ENCODE data around the gene EDAR. TPM values are rescaled to one million over a fixed set of nuclear protein-coding genes. Genes with fewer than 3 reads are reported as not detected.

The EDAR gene
- 2.0 TPM for total RNA-seq

GRCh38 chr2:108988796-108989713 lies at the start of gene EDAR:
Gene EDAR, minus strand, starts transcription at chr2:108989220. Its CDS starts 58,206 bp downstream, at chr2:108931014.
- DNase-seq (ENCODE audit: low spot score) = peak; percentile 62

- DNase-seq (ENCODE audit: low spot score) = no peak
Measured at GRCh38 chr2:109033171-109033570, 44.2 kb upstream of the EDAR start.

DNA sequence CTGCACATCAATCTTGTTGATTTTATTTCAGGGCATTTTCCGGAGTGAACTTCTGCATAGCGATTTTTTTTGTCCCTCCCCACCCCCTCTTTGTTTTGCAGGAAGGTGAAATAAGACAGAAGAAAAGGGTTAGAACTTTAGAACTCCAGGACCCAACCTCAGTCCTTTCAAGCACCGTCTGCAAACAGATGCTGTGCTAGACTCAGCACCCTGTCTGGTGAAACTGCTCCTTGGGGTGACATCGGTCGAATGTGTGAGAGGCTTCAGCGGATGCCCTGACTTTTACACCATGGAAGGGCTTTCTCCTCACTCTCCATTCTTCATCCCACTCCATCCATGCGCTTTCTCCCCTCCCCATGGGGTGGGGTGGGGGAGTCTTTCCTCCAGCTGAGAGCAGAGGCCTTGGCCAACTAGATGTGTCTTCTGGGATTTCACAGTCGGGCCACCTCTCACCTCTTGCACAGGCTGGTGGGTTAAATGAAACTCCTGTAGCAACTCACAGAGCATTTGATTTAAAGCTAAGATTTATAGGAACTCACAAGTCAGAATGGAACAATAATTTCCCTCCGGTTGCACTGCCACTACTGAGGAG lies 43.3 kb upstream of the EDAR start:
- DNase-seq (ENCODE audit: low spot score) = no peak

DNA sequence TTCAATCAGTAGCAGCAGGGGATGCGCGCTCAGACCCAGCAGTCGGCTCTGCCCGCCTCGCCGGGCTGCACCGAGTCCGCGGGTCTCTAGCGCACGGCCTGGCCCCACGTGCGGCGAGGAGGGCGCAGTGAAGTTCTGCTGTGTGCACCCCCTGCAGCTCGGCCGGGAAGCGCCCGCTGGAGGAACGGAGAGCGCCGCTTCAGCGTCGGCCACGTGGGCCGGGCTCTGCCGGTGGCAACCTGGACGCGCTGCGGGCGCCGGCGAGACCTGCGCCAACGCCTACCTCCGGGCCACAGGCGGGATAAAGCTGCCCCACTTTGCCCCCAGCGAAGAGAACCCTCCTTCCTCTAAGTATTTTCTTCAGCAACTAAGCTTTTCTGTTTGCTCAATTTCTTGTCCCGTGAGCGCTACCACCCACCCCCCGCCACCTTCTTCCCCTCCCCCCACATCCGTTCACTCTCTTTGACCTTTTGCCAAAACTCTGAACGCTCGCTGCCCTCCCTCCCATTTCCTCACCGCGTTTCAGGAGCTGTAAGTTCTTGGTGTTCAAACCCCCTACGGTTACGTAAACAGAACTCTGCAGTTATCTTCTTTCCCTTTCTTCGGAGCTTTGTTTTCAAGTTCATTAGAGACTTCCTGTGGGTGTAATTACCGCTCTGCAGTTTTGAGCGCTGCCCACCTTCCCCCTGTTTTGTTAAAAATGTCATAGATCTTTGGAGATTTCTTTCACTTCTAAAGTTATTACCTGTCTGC lies 42.6 kb upstream of the EDAR start:
- peak; percentile 46 for DNase-seq (ENCODE audit: low spot score)

DNA sequence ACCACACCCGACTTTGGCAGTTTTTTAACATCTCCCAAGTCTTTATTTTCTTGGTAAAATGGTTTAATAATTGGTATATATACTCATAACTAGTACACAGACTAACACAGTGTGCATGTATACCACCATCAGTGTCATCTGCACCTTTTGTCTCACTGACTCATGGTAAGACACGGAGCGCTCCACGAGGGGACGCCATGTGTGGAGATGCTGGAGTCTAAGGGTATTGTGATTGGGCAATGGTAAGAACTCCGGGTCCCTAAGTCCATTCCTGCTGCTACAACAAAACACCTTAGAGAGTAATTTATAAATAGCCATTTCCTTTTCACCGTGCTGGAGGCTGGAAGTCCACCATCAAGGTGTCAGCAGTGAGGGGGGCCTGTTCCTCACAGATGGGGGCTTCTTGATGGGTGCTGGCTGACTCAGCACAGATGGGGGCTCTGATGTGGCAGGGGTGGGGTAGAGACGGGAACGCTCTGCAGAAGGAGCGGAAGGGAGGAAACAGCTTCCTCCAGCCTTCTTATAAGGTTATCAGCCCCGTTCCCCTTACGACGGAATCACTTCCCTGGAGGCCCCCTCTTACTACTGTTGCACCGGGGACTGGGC lies 42.0 kb upstream of the EDAR start:
- no peak for DNase-seq (ENCODE audit: low spot score)

- no peak for DNase-seq (ENCODE audit: low spot score)
Measured at GRCh38 chr2:109029490-109030201, 40.6 kb upstream of the EDAR start.

GRCh38 chr2:109028738-109029489 lies 39.9 kb upstream of the EDAR start:
- DNase-seq (ENCODE audit: low spot score) = no peak

DNA sequence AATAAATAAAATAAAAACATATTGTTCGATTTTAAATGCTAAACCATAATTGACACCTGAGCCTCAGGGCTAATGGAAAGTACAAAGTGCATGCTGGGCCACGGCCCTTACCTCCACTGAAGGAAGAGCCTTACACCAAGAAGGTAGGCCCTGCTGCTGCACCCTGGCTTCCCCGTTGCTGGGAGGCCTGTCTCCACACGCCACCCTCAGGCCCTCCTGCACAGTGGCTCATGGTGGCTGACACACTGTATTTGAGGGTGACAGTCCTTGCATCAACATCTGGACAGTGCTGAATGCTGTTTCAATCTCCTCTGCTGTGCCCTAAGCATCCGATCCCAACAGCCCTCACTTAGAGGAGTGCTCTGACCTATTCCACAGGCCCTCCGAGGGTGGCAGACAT lies 39.3 kb upstream of the EDAR start:
- no peak for DNase-seq (ENCODE audit: low spot score)

GRCh38 chr2:109027702-109028101 lies 38.7 kb upstream of the EDAR start:
- DNase-seq (ENCODE audit: low spot score) = no peak

DNA sequence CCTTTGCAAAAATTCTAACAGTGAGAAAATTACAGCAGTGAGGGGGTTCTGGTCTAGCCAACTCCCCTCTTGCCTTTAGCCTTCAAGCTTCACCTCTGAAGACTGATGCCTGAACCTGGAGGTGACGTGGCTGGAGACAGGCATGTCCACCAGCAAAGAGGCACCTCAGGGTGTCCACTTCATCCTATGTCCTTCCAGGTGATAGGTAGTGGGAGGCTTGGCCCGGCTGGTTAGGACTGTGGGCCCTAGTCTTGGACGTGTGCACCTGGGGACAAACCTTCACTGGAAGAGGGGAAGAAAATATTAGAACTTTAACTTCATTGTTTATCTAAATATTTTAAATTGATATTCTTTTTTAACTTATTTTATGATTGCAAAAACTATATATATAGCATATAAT lies 35.5 kb upstream of the EDAR start:
- DNase-seq (ENCODE audit: low spot score) = no peak

DNA sequence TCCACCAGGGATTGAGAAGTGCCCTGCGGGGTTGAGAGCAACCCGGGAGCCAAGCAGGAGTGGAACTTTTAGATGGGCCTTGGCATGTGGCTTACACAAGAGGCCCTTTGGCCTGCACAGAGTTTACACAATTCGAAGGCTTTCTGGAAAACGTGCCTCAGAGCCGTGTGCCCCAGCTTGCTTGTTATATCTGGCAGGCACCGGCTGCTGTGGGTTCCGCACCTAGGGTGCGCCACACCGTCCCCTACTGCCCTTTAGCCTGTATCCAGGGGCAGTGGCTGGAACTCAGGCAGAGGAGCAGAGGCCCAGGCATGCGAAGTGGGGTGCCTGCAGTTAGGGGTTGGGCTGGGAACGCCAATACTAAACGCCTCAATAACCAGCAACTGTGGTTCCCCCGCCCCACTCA lies 32.9 kb upstream of the EDAR start:
- no peak for DNase-seq (ENCODE audit: low spot score)

DNA sequence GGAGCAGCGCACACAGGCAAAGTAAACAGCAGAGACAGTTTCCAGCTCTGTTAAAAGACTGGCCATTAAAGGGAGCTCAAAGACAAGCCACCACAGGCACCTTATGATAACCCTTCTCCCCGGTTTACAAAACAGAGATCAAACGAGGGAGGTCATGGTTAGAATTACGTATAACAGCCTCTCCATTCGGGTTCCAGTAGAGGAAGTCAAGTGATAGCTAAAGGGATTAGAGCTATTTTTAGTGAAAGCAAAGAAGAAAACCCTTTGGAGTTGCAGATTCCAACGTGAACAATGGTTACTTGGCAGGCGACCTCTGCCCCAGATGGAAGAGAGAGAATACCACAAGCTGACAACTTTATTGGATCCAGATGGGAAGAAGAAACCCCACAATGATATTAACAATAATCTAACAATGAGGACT lies 31.2 kb upstream of the EDAR start:
- no peak for DNase-seq (ENCODE audit: low spot score)

GRCh38 chr2:109018452-109018851 lies 29.4 kb upstream of the EDAR start:
- DNase-seq (ENCODE audit: low spot score) = no peak

DNA sequence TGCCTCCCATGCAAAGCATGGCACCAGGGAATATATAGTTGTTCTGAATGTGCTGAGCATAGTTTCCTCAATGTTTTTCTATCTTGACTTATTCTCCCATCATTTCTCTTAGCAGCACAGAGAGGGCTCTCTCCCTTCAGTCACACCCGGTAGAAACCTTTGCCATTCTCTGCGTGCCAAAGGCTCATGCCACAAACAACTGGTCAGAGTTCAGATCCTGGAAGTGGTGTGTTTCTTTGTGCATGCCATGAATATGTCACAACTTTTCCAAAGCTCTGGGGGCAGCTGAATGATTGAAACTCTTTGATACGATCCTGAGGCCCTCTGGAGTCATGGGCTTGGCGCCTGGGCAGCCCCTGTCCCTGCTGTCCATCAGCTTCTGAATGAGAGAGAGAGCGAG lies 28.0 kb upstream of the EDAR start:
- DNase-seq (ENCODE audit: low spot score) = no peak

DNA sequence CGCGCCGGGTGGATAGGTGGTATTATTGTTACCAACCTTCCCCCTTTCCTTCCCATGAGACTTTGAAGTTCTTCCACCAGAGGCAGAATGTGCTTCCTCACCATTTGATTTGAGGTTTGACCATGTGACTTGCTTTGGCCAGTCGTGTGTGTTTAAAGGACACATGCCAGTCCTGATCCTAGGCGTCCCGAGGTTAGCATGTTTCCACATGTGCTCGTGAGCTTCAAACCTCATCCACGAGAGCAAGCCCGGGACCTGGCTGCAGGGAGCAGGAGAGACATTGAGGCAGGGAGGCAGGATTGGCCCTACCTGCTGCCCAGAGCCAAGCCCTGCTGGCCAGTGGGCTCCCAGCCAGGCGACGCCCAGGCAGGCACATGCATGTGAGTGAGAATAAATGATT lies 27.4 kb upstream of the EDAR start:
- no peak for DNase-seq (ENCODE audit: low spot score)

- no peak for DNase-seq (ENCODE audit: low spot score)
Measured at GRCh38 chr2:109014476-109014875, 25.5 kb upstream of the EDAR start.

DNA sequence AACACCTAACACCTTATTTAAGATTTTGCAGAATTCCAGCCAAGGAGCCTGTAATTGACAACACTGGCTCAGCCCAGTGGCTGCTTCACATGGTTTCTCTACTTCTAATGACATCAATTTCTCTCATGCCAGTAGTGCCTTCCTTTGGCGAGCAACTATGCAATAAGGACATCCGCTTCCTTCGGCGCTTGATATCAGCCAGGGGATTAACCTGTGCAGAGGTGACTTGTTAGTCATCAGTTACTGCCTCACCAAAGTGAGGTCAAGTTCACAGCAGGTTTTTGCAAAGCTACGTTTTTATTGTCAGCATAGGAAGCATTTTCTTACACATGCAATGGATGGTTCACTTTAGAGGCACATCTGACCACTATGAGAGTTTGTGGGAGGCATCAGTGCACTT lies 24.0 kb upstream of the EDAR start:
- DNase-seq (ENCODE audit: low spot score) = peak; percentile 44

- no peak for DNase-seq (ENCODE audit: low spot score)
Measured at GRCh38 chr2:109009920-109010610, 21.0 kb upstream of the EDAR start.

- DNase-seq (ENCODE audit: low spot score) = no peak
Measured at GRCh38 chr2:109006971-109007370, 18.0 kb upstream of the EDAR start.

GRCh38 chr2:109005686-109006204 lies 16.7 kb upstream of the EDAR start:
- DNase-seq (ENCODE audit: low spot score) = no peak
